PC-9 (cell line): ENCODE measurements around the gene CXorf58.

Experiments used
- CTCF ChIP-seq: fragments of 200-600 bp; sonication (generic); conservative IDR thresholded peaks from 2 replicates; pipeline ENCODE4 v1.6.1; 2017; ENCODE audit warnings: mixed run types, antibody characterized with exemption, mild to moderate bottlenecking, moderate library complexity
- EZH2 ChIP-seq: fragments of 200-600 bp; sonication (generic); IDR thresholded peaks from 2 replicates; pipeline ENCODE4 v1.8.0; 2017; ENCODE audit warnings: antibody characterized with exemption, low read depth

GRCh38 chrX:23888887-23889501 lies 18.8 kb upstream of the CXorf58 start:
- TF ChIP-seq EZH2 (no peak), CTCF (no peak)
